Cardiac muscle cell (in vitro differentiated cells and primary cell): ENCODE measurements around the gene PRR19. TPM values are rescaled to one million over a fixed set of nuclear protein-coding genes. Genes with fewer than 3 reads are reported as not detected.

ENCODE experiments used
- DNase-seq, 2 donors: peaks; one replicate each; pipeline versions ENCODE4 v3.0.0 to v3.0.0-alpha.2; 2010 to 2017; ENCODE audit warnings: low read depth in 1 of 2, low spot score in 1 of 2
- H3K27ac ChIP-seq: fragments of 200-600 bp; sonication (generic); 2 replicates; pipeline ENCODE4 v1.5.1; 2016
- H3K27me3 ChIP-seq: fragments of 200-600 bp; sonication (generic); 2 replicates; pipeline ENCODE4 v1.6.0; 2016; ENCODE audit warnings: control low read depth
- H3K36me3 ChIP-seq: fragments of 200-600 bp; sonication (generic); 2 replicates; pipeline ENCODE4 v1.5.1; 2016; ENCODE audit warnings: control low read depth
- H3K4me1 ChIP-seq: fragments of 200-600 bp; sonication (generic); 2 replicates; pipeline ENCODE4 v1.8.1; 2017; ENCODE audit warnings: low read depth, mild to moderate bottlenecking, mixed run types
- H3K4me3 ChIP-seq: fragments of 200-600 bp; sonication (generic); 2 replicates; pipeline ENCODE4 v1.5.1; 2016; ENCODE audit warnings: mild to moderate bottlenecking
- H3K9me3 ChIP-seq: fragments of 200-600 bp; sonication (generic); 2 replicates; pipeline ENCODE4 v1.5.1; 2017; ENCODE audit warnings: low read depth, mild to moderate bottlenecking, control low read depth
- polyA plus RNA-seq: library from polyadenylated mRNA; unstranded; fragments of >200 nt; fragmentation: Nextera tagmentation; extraction: Ambion mirVana; gene quantifications from 2 replicates; pipeline ENCODE4 v1.2.1, GENCODE V29; 2016
- total RNA-seq: library from RNA; depleted of rRNA; stranded (reverse); fragments of >200 nt; gene quantifications from 2 replicates; pipeline ENCODE4 v1.2.3, GENCODE V29; 2016
- TF ChIP-seq, protein P1 (sequence below): IDR thresholded peaks from 2 replicates; pipeline ENCODE4 v1.5.1; 2012; ENCODE audit warnings: low read depth, mild to moderate bottlenecking, low read length

PRR19 gene
- total and polyA plus RNA-seq, 2 experiments from 2014 or later, result 1.4 to 2.9 TPM

DNA sequence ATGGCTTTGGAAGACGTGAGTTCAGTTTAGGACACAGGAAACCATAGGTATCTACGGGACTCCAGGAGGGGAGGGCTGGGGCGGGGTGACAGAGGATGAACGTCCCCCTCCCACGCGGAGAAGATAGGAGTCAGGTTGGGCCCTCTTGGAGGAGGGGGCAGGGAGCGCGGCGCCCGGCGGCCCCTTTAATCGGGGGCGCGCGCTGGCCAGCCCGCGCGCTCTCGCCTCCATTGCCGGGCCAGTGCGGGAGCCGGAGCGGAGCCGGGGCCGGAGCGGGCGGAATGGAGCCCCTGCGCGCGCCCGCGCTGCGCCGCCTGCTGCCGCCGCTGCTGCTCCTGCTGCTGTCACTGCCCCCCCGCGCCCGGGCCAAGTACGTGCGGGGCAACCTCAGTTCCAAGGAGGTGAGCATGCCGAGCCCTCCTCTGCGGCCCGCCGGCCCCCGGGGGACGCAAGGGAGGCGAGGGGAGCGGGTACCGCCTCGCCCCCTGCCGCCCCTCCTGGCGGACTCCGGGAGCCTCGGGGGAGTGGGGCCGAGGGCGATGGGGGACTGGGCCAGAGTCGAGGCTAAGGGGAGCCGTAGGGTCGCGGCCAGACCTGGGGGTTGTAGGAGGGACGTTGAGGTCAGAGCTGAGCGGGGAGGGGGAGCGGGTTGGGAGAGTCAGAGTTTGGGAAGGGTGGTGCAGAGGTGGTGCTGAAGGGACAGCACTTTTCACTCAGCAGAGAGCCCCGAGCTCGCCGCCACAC lies 11.3 kb downstream of the PRR19 start, which contains the start of gene TMEM145:
Gene TMEM145, plus strand, starts transcription at position 214 of the 744 bp plus-strand sequence. Its CDS starts 68 bp downstream, at position 282.
- Histone ChIP-seq H3K4me1 (no peaks in the 10 kb centered on the region), H3K9me3 (no peaks in the 10 kb centered on the region), H3K4me3 (peak within 1 kb of the TSS; percentile 49), H3K36me3 (no peaks in the 10 kb centered on the region), H3K27me3 (peaks cover 21% of the 10 kb centered on the region), H3K27ac (no peak within 1 kb of the TSS)
- TF ChIP-seq, protein P1, sequence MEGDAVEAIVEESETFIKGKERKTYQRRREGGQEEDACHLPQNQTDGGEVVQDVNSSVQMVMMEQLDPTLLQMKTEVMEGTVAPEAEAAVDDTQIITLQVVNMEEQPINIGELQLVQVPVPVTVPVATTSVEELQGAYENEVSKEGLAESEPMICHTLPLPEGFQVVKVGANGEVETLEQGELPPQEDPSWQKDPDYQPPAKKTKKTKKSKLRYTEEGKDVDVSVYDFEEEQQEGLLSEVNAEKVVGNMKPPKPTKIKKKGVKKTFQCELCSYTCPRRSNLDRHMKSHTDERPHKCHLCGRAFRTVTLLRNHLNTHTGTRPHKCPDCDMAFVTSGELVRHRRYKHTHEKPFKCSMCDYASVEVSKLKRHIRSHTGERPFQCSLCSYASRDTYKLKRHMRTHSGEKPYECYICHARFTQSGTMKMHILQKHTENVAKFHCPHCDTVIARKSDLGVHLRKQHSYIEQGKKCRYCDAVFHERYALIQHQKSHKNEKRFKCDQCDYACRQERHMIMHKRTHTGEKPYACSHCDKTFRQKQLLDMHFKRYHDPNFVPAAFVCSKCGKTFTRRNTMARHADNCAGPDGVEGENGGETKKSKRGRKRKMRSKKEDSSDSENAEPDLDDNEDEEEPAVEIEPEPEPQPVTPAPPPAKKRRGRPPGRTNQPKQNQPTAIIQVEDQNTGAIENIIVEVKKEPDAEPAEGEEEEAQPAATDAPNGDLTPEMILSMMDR, result peak; percentile 21
- peak; percentile 52 to 84 for DNase-seq

DNA sequence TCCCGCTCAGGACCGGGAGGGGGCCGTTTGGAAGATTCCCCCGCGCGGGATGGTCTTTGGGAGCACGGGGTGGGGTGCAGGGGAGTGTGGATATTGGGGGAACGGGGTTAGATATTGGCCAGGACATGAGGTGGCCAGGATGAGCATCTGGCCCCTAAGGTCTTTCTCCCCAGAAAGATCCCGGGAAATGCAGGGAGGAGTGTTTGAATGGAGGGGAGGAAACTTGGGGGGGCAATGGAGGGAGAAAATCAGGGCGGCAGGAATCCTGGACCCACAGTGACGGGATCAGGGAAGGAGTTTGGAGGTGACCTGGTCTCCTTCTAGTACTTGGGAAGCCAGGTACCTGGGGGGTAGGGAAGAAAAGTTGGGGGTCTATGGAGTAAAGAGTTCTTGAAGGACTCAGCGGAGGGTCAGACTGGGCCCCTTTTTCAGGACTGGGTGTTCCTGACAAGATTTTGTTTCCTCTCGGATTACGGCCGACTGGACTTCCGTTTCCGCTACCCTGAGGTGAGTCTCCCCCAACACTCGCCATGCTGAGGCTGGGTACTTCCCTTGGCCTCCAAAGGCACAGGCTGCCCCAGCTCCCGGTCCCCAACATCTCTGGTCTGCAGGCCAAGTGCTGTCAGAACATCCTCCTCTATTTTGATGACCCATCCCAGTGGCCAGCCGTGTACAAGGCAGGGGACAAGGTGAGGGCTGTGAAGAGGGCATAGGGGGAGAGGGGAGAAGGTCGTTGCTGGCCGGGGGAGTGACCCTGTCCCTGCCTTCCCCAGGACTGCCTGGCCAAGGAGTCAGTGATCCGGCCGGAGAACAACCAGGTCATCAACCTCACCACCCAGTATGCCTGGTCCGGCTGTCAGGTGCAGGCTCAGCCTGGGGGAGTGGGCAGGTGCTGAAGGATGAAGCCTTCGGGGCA lies 12.2 kb downstream of the PRR19 start:
- H3K9me3 ChIP-seq, result no peaks in the 10 kb centered on the region
- no peak overlapping the region for H3K27ac ChIP-seq
- TF ChIP-seq, protein P1, result no peak
- H3K4me1 ChIP-seq, result no peaks in the 10 kb centered on the region
- H3K36me3 ChIP-seq, result no peaks in the 10 kb centered on the region
- peaks cover 21% of the 10 kb centered on the region for H3K27me3 ChIP-seq
- no peak for DNase-seq
- peak overlapping the region; percentile 49 for H3K4me3 ChIP-seq

DNA sequence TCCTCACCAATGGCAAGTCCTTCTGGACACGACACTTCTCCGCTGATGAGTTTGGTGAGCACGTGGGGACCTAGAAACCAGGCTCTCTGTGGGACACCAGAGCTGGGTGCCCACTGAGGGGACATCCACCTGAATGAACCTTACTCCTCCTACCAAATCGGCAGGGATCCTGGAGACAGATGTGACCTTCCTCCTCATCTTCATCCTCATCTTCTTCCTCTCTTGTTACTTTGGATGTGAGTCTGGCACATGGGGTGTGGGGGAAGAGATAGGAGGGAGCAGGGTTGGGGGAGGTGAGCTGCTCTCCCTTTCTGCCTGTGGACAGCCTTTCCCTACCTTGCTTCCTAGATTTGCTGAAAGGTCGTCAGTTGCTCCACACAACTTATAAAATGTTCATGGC lies 13.1 kb downstream of the PRR19 start:
- DNase-seq, result no peak

DNA sequence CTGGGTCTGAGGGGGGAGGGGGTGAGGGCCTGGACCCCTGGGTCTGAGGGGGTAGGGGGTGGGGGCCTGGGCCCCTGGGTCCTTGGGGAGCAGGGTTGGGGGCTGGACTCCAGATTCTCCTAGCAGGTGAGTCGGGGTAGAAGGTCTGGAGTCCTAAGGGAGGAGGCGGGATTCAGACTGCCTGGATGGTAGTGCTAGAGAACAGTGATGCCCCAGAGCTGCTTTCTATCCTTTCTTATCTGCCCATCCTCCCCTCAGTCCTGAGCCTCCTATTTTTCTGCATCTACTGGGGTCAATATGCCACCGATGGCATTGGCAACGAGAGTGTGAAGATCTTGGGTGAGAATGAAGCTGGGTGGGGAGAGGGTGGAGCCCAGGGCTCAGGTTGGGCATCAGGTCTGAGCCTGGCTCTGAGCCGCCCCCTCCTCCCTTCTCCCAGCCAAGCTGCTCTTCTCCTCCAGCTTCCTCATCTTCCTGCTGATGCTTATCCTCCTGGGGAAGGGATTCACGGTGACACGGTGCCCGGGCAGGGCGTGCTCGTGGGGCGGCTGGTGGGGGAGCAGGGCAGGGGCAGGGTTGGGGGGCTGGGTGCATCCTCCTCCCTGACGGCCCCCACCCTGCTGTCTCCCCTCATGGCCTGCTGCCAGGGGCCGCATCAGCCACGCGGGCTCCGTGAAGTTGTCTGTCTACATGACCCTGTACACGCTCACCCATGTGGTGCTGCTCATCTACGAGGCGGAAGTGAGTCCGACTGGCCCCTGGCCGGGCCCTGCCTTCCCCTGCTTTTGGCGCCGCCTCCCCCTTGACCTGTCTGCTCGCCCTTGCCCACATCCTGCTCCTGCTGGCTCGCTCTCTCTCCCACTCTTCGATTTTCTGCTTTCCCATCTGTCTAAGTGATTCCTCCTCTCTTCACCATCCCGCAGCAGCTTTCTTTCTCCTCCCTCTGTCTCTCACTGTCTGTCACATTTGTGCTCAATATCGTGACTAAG lies 14.6 kb downstream of the PRR19 start:
- Histone ChIP-seq H3K4me1 (no peaks in the 10 kb centered on the region), H3K27me3 (peaks cover 38% of the 10 kb centered on the region), H3K9me3 (no peaks in the 10 kb centered on the region), H3K4me3 (no peak overlapping the region), H3K36me3 (no peaks in the 10 kb centered on the region), H3K27ac (no peak overlapping the region)
- TF ChIP-seq, protein P1, result no peak
- peak in 1 of 2 donors; percentile 50 for DNase-seq

More for the DNA sequence above, 13.1 kb downstream of the PRR19 start:
- H3K4me1 ChIP-seq, result no peaks in the 10 kb centered on the region
- no peak overlapping the region for H3K27ac ChIP-seq
- no peaks in the 10 kb centered on the region for H3K36me3 ChIP-seq
- no peaks in the 10 kb centered on the region for H3K9me3 ChIP-seq
- TF ChIP-seq, protein P1, result no peak
- peaks cover 24% of the 10 kb centered on the region for H3K27me3 ChIP-seq
- no peak overlapping the region for H3K4me3 ChIP-seq

DNA sequence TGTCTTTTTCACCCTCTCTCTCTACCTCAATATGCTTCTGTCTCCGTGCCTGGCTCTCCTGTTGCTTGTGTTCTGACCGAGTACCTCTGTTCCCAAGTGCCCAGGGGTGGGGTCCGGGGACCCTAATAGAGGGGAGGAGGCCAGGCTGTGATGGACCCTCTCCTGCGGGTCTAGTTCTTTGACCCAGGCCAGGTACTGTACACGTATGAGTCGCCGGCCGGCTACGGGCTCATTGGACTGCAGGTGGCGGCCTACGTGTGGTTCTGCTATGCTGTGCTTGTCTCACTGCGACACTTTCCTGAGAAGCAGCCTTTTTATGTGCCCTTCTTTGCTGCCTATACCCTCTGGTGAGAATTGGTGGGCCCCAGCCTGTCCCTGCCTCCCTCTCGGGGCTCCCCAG lies 15.6 kb downstream of the PRR19 start:
- Histone ChIP-seq H3K4me1 (no peaks in the 10 kb centered on the region), H3K36me3 (no peaks in the 10 kb centered on the region), H3K9me3 (no peaks in the 10 kb centered on the region), H3K4me3 (no peak overlapping the region), H3K27me3 (peaks cover 48% of the 10 kb centered on the region), H3K27ac (no peak overlapping the region)
- TF ChIP-seq, protein P1, result no peak
- no peak for DNase-seq
